Measurements from ENCODE around the gene FCER1G.
A peak's percentile ranks its signal among the peaks of the same experiment; 100 is the strongest.

Gene FCER1G

GRCh38 chr1:161177112-161177935, 37.8 kb upstream of the FCER1G start, which contains the start of gene B4GALT3:
B4GALT3 (minus strand) TSS chr1:161177507; CDS start chr1:161176060, 1,447 bp downstream.
- H3K36me3 ChIP-seq (ENCODE audit: insufficient read depth) = peaks cover 20% of the 10 kb centered on the region; the same call in 1 of the 2 replicates
- peaks cover 39% of the 10 kb centered on the region for H3K79me2 ChIP-seq (ENCODE audit: insufficient read depth, low read depth)
- H3K9ac ChIP-seq = peak within 1 kb of the TSS; percentile 74
- H3K4me1 ChIP-seq (ENCODE audit: low read depth, poor library complexity, severe bottlenecking) = peaks cover 72% of the 10 kb centered on the region
- H3K4me3 ChIP-seq (IDR thresholded peaks at IDR 0.05; ENCODE audit: insufficient read depth, low read depth, low read length) = peak within 1 kb of the TSS; percentile 100
- H3K4me2 ChIP-seq = peak within 1 kb of the TSS; percentile 95
- no peaks in the 10 kb centered on the region for H4K20me1 ChIP-seq (ENCODE audit: insufficient read depth)
- H3K27ac ChIP-seq = peak within 1 kb of the TSS; percentile 73
- peak within 1 kb of the TSS; percentile 63 for H2AFZ ChIP-seq (ENCODE audit: low read depth)
- no peaks in the 10 kb centered on the region for H3K27me3 ChIP-seq (ENCODE audit: insufficient read depth, low read depth)
- no peak; the same call in 1 of the 2 replicates for TF ChIP-seq CTCF (conservative IDR thresholded peaks at IDR 0.05; ENCODE audit: low read depth, low read length)

- Histone ChIP-seq H3K79me2 (ENCODE audit: insufficient read depth, low read depth) (peaks cover 33% of the 10 kb centered on the region), H3K36me3 (ENCODE audit: insufficient read depth) (peaks cover 17% of the 10 kb centered on the region; the same call in 1 of the 2 replicates), H4K20me1 (ENCODE audit: insufficient read depth) (no peaks in the 10 kb centered on the region), H3K4me2 (peak overlapping the region; percentile 95), H3K27ac (peak overlapping the region; percentile 73), H3K9ac (peak overlapping the region; percentile 74; the same call in 1 of the 2 replicates), H3K4me3 (IDR thresholded peaks at IDR 0.05; ENCODE audit: insufficient read depth, low read depth, low read length) (peak overlapping the region; percentile 100), H3K27me3 (ENCODE audit: insufficient read depth, low read depth) (no peaks in the 10 kb centered on the region), H2AFZ (ENCODE audit: low read depth) (peak overlapping the region; percentile 63), H3K4me1 (ENCODE audit: low read depth, poor library complexity, severe bottlenecking) (peaks cover 72% of the 10 kb centered on the region)
- TF ChIP-seq CTCF (conservative IDR thresholded peaks at IDR 0.05; ENCODE audit: low read depth, low read length) = peak; percentile 76; the same call in 1 of the 2 replicates
Observed at GRCh38 chr1:161177936-161178244, 37.2 kb upstream of the FCER1G start.

GRCh38 chr1:161179698-161180097, 35.4 kb upstream of the FCER1G start:
- peaks cover 2% of the 10 kb centered on the region; the same call in 1 of the 2 replicates for H3K36me3 ChIP-seq (ENCODE audit: insufficient read depth)
- no peak for TF ChIP-seq CTCF (conservative IDR thresholded peaks at IDR 0.05; ENCODE audit: low read depth, low read length)
- H3K27me3 ChIP-seq (ENCODE audit: insufficient read depth, low read depth) = no peaks in the 10 kb centered on the region
- peaks cover 74% of the 10 kb centered on the region for H3K4me1 ChIP-seq (ENCODE audit: low read depth, poor library complexity, severe bottlenecking)
- no peak overlapping the region for H3K27ac ChIP-seq
- no peak overlapping the region for H2AFZ ChIP-seq (ENCODE audit: low read depth)
- H3K4me2 ChIP-seq = no peak overlapping the region
- H3K79me2 ChIP-seq (ENCODE audit: insufficient read depth, low read depth) = peaks cover 26% of the 10 kb centered on the region
- no peaks in the 10 kb centered on the region for H4K20me1 ChIP-seq (ENCODE audit: insufficient read depth)
- no peak overlapping the region for H3K9ac ChIP-seq
- no peak overlapping the region for H3K4me3 ChIP-seq (IDR thresholded peaks at IDR 0.05; ENCODE audit: insufficient read depth, low read depth, low read length)

- Histone ChIP-seq H3K27ac (0 out of 2 replicates have a peak overlapping the region, but pooled peaks have one; percentile 1), H2AFZ (ENCODE audit: low read depth) (peak overlapping the region; percentile 1; the same call in 1 of the 2 replicates), H3K79me2 (ENCODE audit: insufficient read depth, low read depth) (peaks cover 16% of the 10 kb centered on the region), H3K4me1 (ENCODE audit: low read depth, poor library complexity, severe bottlenecking) (peaks cover 74% of the 10 kb centered on the region), H3K27me3 (ENCODE audit: insufficient read depth, low read depth) (no peaks in the 10 kb centered on the region), H3K36me3 (ENCODE audit: insufficient read depth) (no peaks in the 10 kb centered on the region; the same call in 1 of the 2 replicates), H3K4me2 (0 out of 2 replicates have a peak overlapping the region, but pooled peaks have one; percentile 2), H3K4me3 (IDR thresholded peaks at IDR 0.05; ENCODE audit: insufficient read depth, low read depth, low read length) (no peak overlapping the region), H3K9ac (no peak overlapping the region), H4K20me1 (ENCODE audit: insufficient read depth) (no peaks in the 10 kb centered on the region)
- TF ChIP-seq CTCF (conservative IDR thresholded peaks at IDR 0.05; ENCODE audit: low read depth, low read length) = peak; percentile 73
Observed at GRCh38 chr1:161180639-161181038, 34.5 kb upstream of the FCER1G start.
